DND-41 (cell line): ENCODE results near the gene IBA57.

Experiments
- ATAC-seq: fragments of 200-7000 bp; cut with Tn5 transposase; 3 replicates; pipeline ENCODE4 v1.9.1; 2021; ENCODE audit warnings: low read depth; ENCODE audit not compliant: insufficient read depth
- DNase-seq: peaks from one replicate; pipeline ENCODE4 v3.0.0-alpha.2; 2020
- H2AFZ ChIP-seq: 2 replicates; pipeline ENCODE4 v1.6.0; 2012; ENCODE audit warnings: low read depth, low read length
- H3K27ac ChIP-seq: 2 replicates; pipeline ENCODE4 v1.5.1; 2012; ENCODE audit warnings: low read length, inconsistent platforms
- H3K27me3 ChIP-seq: fragments of 200-600 bp; sonication (generic); 2 replicates; pipeline ENCODE4 v1.6.0; 2012; ENCODE audit warnings: low read length, mild to moderate bottlenecking, inconsistent platforms; ENCODE audit not compliant: insufficient read depth, poor library complexity
- H3K36me3 ChIP-seq: 2 replicates; pipeline ENCODE4 v1.5.1; 2012; ENCODE audit warnings: low read length, inconsistent platforms; ENCODE audit not compliant: insufficient read depth
- H3K4me1 ChIP-seq: 2 replicates; pipeline ENCODE4 v1.5.1; 2012; ENCODE audit warnings: mild to moderate bottlenecking, low read length; ENCODE audit not compliant: insufficient read depth
- H3K4me2 ChIP-seq: 2 replicates; pipeline ENCODE4 v1.6.0; 2012; ENCODE audit warnings: mild to moderate bottlenecking, moderate library complexity, low read length, inconsistent platforms; ENCODE audit not compliant: insufficient read depth
- H3K4me3 ChIP-seq, 2 experiments: fragments of 200-600 bp in 1 of 2; shearing (Covaris generic) in 1 of 2; 2 replicates each; pipeline ENCODE4 v1.5.1; 2012 to 2016; ENCODE audit warnings: inconsistent platforms in 2 of 2, low read length in 2 of 2, mild to moderate bottlenecking in 2 of 2, low read depth in 1 of 2, moderate library complexity in 1 of 2
- H3K79me2 ChIP-seq: 2 replicates; pipeline ENCODE4 v1.6.0; 2012; ENCODE audit warnings: low read length, inconsistent platforms; ENCODE audit not compliant: insufficient read depth
- H3K9ac ChIP-seq: 2 replicates; pipeline ENCODE4 v1.6.0; 2012; ENCODE audit warnings: low read depth, mild to moderate bottlenecking, inconsistent platforms, low read length, moderate library complexity
- H3K9me3 ChIP-seq: 2 replicates; pipeline ENCODE4 v1.5.1; 2012; ENCODE audit warnings: low read length, moderate library complexity, mild to moderate bottlenecking, inconsistent platforms; ENCODE audit not compliant: insufficient read depth, severe bottlenecking
- H4K20me1 ChIP-seq: 2 replicates; pipeline ENCODE4 v1.6.0; 2012; ENCODE audit warnings: low read length; ENCODE audit not compliant: insufficient read depth
- CTCF ChIP-seq: IDR thresholded peaks from 2 replicates; pipeline ENCODE4 v1.5.1; 2012; ENCODE audit warnings: borderline replicate concordance, low read length, moderate library complexity, mild to moderate bottlenecking; ENCODE audit not compliant: poor library complexity, severe bottlenecking; ENCODE audit errors: extremely low read depth
- EZH2 ChIP-seq: IDR thresholded peaks from 3 replicates; pipeline ENCODE4 v1.6.1; 2012; ENCODE audit warnings: borderline replicate concordance, low read depth, mild to moderate bottlenecking, moderate library complexity, low read length, inconsistent platforms; ENCODE audit not compliant: severe bottlenecking

The IBA57 gene

GRCh38 chr1:228158151-228159007 is 7.2 kb upstream of the IBA57 start:
- TF ChIP-seq EZH2 (no peak), CTCF (no peak)
- Histone ChIP-seq H3K4me3 (no peak overlapping the region), H2AFZ (no peak overlapping the region), H4K20me1 (peaks cover 17% of the 10 kb centered on the region), H3K9ac (no peak overlapping the region), H3K4me1 (no peaks in the 10 kb centered on the region; the same call in 1 of the 2 replicates), H3K27ac (no peak overlapping the region), H3K4me2 (no peak overlapping the region), H3K79me2 (no peaks in the 10 kb centered on the region), H3K27me3 (no peaks in the 10 kb centered on the region), H3K36me3 (no peaks in the 10 kb centered on the region), H3K9me3 (no peaks in the 10 kb centered on the region)
- DNase-seq (no peak), ATAC-seq (no peak)

GRCh38 chr1:228159008-228159665 is 6.5 kb upstream of the IBA57 start:
- ATAC-seq (no peak), DNase-seq (no peak)
- Histone ChIP-seq H3K4me2 (no peak overlapping the region), H3K79me2 (no peaks in the 10 kb centered on the region), H3K27me3 (no peaks in the 10 kb centered on the region), H3K27ac (no peak overlapping the region), H3K9me3 (no peaks in the 10 kb centered on the region), H3K4me1 (no peaks in the 10 kb centered on the region; the same call in 1 of the 2 replicates), H3K4me3 (no peak overlapping the region), H3K9ac (no peak overlapping the region), H2AFZ (no peak overlapping the region), H4K20me1 (peaks cover 16% of the 10 kb centered on the region), H3K36me3 (no peaks in the 10 kb centered on the region)
- no peak for TF ChIP-seq EZH2
- no peak for TF ChIP-seq CTCF

- Histone ChIP-seq H4K20me1 (peaks cover 9% of the 10 kb centered on the region), H3K79me2 (no peaks in the 10 kb centered on the region), H3K9ac (no peak overlapping the region), H2AFZ (no peak overlapping the region), H3K4me3 (no peak overlapping the region), H3K9me3 (no peaks in the 10 kb centered on the region), H3K27me3 (no peaks in the 10 kb centered on the region), H3K36me3 (no peaks in the 10 kb centered on the region), H3K4me1 (peaks cover 10% of the 10 kb centered on the region), H3K27ac (no peak overlapping the region), H3K4me2 (no peak overlapping the region)
- TF ChIP-seq EZH2 (no peak), CTCF (no peak)
- DNase-seq: no peak
- ATAC-seq: no peak
Observed at GRCh38 chr1:228160201-228160761, 5.3 kb upstream of the IBA57 start.
